DMS79 treated with DMSO at 0.1 percent for 48 hours (cell line): ENCODE results near the gene PODXL.
"Not testable (repeated sequence)": the region's sequence is repeated elsewhere in the genome, so short reads cannot be mapped to it uniquely, and the experiment has no call there.

Experiments
- DNase-seq: peaks from one replicate; lab custom pipeline; 2025; lab: John Stamatoyannopoulos, UW

Gene PODXL

DNA sequence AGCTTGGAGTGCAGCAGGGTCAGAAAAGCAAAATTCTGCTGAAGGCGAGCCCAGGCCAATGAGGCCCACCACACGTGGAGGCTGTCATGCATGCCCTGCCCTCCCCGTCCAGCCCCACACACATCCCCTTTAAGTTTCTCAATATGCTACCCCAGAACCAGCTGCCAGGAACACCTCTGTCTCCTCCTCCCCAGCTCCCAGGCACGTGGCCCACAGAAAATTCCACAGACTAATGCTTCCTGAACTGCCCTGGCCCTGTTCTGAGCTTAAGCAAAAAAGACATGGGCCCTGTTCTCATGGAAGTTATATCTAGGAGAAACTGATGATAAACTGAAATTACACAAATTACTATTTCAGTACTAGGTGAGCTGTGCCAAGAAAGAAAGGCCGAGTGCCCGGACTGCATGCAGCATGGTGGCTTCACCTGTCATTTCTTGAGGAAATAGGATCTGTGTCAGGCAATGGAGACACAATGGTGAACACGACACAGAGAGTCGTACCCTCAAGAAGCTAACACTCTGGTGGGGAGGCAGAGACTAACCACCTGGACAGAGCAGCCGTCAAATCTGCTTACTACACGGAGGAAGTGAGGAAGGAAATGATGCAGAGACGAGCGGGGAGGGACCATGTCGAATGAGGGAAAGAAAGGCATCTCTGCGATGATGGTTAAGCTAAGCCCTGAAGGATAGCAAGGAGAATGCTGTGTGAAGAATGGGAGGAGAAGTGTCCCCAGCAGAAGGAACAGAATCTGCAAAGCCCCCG is 44.5 kb downstream of the PODXL start:
- DNase-seq, result no peak

DNA sequence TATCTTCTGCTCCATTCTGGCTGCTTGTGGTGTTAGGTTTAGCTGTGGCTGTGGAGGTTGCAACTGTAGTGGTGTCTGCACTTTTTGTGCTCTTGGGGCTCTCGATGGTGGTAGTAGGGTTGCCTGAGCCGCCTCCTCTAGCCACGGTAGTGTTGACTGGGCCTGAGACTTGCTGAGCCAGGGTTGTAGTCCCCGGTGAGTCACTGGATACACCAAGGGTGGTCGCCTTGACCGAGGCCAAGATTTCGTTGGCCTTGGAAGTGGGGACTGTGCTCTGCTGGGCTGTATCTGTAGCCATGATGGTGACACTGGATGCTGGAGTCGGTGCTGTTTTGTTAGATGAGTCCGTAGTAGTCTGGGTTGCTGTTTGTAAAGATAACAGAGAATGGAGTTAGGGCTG is 45.4 kb downstream of the PODXL start:
- DNase-seq, result no peak

GRCh38 chr7:131509781-131510180 is 46.6 kb downstream of the PODXL start:
- no peak for DNase-seq

GRCh38 chr7:131508754-131509486 is 47.5 kb downstream of the PODXL start:
- DNase-seq, result no peak

GRCh38 chr7:131507592-131508331 is 48.7 kb downstream of the PODXL start:
- peak; percentile 66 for DNase-seq

DNA sequence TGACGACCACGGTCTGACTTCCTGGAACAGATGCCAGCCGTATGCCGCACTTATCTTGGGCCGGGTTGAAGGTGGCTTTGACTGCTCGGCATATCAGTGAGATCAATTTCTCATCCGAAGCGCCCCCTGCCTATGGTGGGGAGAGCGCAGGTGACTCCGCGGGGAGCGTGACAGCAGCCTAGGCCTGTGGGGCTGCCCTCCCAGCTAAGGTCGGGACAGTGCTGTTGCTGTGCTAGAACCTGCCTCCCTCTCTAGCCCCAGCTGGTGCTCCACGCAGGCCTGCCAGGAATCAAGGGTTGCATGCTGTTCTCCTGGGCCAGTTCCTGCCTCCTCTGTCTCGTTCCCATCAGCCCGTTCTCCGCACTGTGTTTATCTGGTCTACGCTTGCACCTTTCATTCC is 49.8 kb downstream of the PODXL start:
- DNase-seq, result no peak

DNA sequence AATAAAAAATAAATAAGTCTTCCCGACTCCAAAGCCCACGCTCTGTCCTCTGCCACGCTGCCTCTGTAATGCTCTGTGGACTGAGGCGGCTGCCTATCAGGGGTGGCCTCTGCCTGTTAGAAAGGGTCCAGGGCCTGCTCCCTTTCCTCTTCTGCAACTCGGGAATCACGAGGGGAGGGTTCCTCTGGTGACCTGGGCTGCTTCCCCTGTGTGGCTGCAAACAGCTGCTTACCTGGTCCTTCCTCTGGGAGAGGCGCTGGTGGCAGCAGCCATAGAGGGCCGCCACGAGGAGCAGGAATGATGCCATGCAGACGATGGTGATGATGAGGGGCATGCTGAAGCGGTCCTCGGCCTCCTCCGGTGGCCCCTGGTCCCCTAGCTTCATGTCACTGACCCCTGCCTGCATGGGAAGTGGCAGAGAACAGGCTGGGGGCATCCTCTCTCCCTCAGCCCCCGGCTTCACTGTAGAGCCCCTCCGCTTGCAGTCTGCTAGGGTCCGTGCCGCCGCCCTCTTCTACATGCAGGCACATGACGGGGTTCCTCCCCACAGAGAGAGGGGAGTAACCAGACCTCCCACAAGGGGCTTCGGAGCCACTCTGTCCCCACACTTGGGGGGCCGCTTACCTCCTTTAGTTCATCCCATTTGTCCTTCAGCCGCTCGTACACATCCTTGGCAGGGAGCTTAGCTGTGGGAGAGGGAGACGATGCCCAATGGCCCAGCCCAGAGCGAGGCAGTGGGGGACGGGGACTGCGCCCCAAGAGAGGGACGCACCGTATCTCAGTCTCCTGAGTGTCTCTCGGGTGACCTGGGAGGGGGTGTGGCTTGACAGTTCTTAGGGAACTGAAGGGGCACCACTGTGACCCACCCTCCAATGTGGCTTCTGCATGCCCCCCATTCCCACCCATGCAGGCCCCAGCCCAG is 50.5 kb downstream of the PODXL start:
- no peak for DNase-seq

DNA sequence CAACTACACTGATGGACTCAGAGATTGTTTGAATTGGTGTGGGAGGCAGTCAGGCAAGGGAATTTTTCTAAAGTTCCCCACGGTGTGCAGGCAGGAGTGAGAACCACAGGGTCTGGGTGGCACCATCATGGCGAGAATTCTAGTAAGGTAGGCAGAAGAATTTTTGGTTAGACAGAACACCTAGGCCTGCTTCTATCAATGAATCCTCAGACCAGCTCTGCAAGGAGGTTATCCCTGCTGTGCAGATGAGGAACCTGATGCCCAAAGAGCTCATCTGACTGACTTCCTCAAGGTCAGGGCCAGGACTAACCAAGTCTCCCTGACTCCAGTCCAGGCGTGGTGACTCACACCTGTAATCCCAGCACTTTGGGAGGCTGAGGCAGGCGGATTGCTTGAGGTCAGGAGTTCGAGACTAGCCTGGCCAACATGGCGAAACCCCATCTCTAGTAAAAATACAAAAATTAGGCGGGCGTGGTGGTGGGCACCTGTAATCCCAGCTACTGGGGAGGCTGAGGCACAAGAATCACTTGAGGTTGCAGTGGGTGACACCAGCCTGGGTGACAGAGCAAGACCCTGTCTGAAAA is 51.3 kb downstream of the PODXL start:
- not testable (repeated sequence) for DNase-seq

- no peak for DNase-seq
Measured at GRCh38 chr7:131504157-131504899, 52.1 kb downstream of the PODXL start.

- no peak for DNase-seq
Measured at GRCh38 chr7:131503639-131504038, 52.8 kb downstream of the PODXL start.

DNA sequence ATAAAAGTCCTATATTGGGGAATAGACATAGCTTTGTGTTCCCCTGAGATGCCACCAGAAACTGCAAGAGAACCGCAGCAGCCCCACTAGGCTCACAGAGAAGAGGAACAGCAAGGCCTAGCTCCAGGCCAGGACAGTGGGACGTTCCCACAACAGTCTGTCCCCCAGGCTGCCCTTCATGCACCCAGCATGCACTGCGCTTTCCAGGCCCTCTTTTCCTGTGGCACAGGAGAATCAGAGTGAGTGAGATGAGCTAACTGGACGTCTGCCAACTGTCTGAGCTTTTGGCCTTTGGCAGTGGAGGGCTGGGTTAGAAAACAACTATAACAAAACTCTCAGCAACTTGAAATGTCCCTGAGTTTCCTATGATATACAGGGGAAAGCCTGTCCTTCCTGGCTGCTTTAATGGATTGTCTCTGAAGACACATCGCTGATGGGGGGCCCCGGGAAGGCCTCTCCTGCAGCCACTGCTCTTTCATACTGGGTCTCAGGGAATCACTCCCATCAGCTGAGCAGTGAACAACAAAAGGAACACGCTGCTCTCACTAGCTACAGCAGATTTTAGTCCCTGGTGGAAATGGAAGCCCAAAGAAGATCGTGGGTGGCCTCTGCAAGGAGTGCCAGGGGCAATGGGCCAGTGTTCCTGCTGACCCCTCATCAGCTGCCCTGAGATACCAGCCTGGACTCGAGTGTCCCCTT is 53.5 kb downstream of the PODXL start:
- no peak for DNase-seq

- DNase-seq, result no peak
Measured at GRCh38 chr7:131501930-131502685, 54.3 kb downstream of the PODXL start.

DNA sequence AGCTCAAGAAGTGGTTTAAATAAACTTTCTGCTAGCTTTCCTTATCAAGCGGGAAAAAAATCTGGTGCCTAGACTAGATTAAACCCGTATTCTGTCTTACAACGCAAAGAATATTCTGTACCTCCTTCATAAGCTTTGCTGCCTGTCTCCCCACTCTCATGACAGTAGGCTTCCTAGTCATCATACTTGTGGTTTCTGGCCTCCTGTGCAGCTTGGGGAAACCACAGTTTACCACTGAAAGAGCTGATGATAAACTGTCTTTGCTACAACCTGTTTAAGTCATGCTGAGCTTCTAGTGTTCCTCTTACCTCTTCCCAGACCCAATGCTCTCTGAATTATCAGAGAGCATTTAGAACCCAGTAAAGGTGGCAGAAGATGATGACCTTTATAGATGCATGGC is 55.0 kb downstream of the PODXL start:
- no peak for DNase-seq

DNA sequence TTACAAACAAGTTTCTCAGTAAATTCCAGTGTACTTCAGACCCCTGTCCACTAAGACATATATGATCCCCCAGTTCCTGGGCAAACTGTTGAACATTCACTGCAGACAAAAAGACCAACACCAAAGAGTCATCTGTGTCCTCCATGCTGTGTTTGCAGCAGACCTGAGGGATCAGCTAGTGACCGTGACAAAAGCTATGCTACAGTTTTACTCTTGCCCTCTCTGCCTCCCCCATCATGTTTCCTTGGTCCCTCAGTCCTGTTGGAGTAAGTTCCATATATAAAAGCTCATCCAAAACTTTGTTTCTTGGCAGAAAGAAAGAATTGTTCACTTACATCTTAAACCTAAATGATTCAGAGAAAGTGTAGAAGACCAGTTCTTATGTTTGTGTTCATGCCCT is 56.1 kb downstream of the PODXL start:
- DNase-seq, result no peak

DNA sequence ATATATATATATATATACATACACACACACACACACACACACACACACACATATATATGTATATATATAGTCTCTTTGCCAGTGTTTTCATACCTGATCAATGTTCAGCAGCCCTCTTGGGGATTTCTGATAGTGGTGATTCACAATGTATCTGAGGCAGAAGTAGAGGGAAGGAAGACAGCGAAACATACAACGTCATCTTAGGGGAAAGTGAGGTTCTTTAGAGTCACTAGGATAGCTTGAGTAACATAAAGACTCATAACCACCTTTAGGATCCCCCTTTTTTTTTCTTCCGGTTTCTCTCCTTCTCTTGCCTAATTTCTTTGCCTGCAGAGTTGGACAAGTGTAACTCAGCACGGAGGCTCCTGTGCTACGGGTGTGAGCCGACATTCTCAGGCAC is 56.6 kb downstream of the PODXL start:
- DNase-seq, result no peak

GRCh38 chr7:131498237-131498885 is 58.1 kb downstream of the PODXL start:
- no peak for DNase-seq

GRCh38 chr7:131497454-131497853 is 59.0 kb downstream of the PODXL start:
- DNase-seq, result no peak

GRCh38 chr7:131495669-131496498 is 60.5 kb downstream of the PODXL start:
- no peak for DNase-seq
